NOMO-1 (cell line): ENCODE results near the gene SEC14L1.
A peak's percentile ranks its signal among the peaks of the same experiment; 100 is the strongest.

Experiments used
- DNase-seq, 2 experiments: peaks; one replicate each; lab custom pipeline; 2025; ENCODE audit not compliant: unreplicated experiment in 2 of 2; lab: John Stamatoyannopoulos, UW

SEC14L1 gene

GRCh38 chr17:77186141-77186604 is 45.4 kb downstream of the SEC14L1 start:
- no peak for DNase-seq

- no peak for DNase-seq
Observed at GRCh38 chr17:77188084-77189066, 47.6 kb downstream of the SEC14L1 start.

GRCh38 chr17:77189148-77189547 is 48.4 kb downstream of the SEC14L1 start:
- no peak for DNase-seq

GRCh38 chr17:77190576-77190975 is 49.8 kb downstream of the SEC14L1 start:
- peak; percentile 51 to 90 for DNase-seq

GRCh38 chr17:77191244-77191643 is 50.5 kb downstream of the SEC14L1 start:
- DNase-seq, result no peak

- no peak for DNase-seq
Observed at GRCh38 chr17:77193653-77194052, 52.9 kb downstream of the SEC14L1 start.

- no peak for DNase-seq
Observed at GRCh38 chr17:77194179-77194578, 53.4 kb downstream of the SEC14L1 start.

- DNase-seq, result no peak
Observed at GRCh38 chr17:77196251-77196650, 55.5 kb downstream of the SEC14L1 start.

- DNase-seq, result no peak
Observed at GRCh38 chr17:77197115-77197514, 56.3 kb downstream of the SEC14L1 start.

- no peak for DNase-seq
Observed at GRCh38 chr17:77200711-77201110, 59.9 kb downstream of the SEC14L1 start.

GRCh38 chr17:77203436-77203835 is 62.7 kb downstream of the SEC14L1 start:
- DNase-seq, result no peak

- DNase-seq, result no peak
Observed at GRCh38 chr17:77203846-77204245, 63.1 kb downstream of the SEC14L1 start.

GRCh38 chr17:77204536-77204935 is 63.8 kb downstream of the SEC14L1 start:
- DNase-seq, result no peak

GRCh38 chr17:77205396-77206125 is 64.8 kb downstream of the SEC14L1 start:
- DNase-seq, result no peak

GRCh38 chr17:77206158-77206956 is 65.6 kb downstream of the SEC14L1 start:
- DNase-seq, result peak; percentile 14 to 51

GRCh38 chr17:77207689-77208216 is 67.0 kb downstream of the SEC14L1 start:
- DNase-seq, result no peak

GRCh38 chr17:77208217-77208808 is 67.5 kb downstream of the SEC14L1 start:
- DNase-seq, result peak in 1 of 2 experiments; percentile 2

- DNase-seq, result no peak
Observed at GRCh38 chr17:77208856-77209255, 68.1 kb downstream of the SEC14L1 start.

- no peak for DNase-seq
Observed at GRCh38 chr17:77209330-77209748, 68.6 kb downstream of the SEC14L1 start.

GRCh38 chr17:77210331-77210730 is 69.6 kb downstream of the SEC14L1 start:
- no peak for DNase-seq
